Muscle layer of colon (tissue), 2 donors: Measurements from ENCODE around the gene TCF7L2.
A peak's percentile ranks its signal among the peaks of the same experiment; 100 is the strongest.

Experiments
- H3K27ac ChIP-seq: one replicate; pipeline ENCODE4 v1.7.0; 2013; ENCODE audit warnings: low read depth, mild to moderate bottlenecking, low read length, moderate library complexity
- H3K27me3 ChIP-seq, 2 donors: one replicate each; pipeline ENCODE4 v1.7.0; 2013; ENCODE audit warnings: low read length in 2 of 2, mild to moderate bottlenecking in 2 of 2; ENCODE audit not compliant: insufficient read depth in 2 of 2, control insufficient read depth in 1 of 2
- H3K36me3 ChIP-seq: one replicate; pipeline ENCODE4 v1.7.0; 2013; ENCODE audit warnings: mild to moderate bottlenecking, low read length; ENCODE audit not compliant: insufficient read depth
- H3K4me1 ChIP-seq: one replicate; pipeline ENCODE4 v1.7.0; 2013; ENCODE audit warnings: mild to moderate bottlenecking, low read length; ENCODE audit not compliant: insufficient read depth
- H3K4me3 ChIP-seq, 2 donors: one replicate each; pipeline ENCODE4 v1.7.0; 2013; ENCODE audit warnings: low read length in 2 of 2, low read depth in 1 of 2, mild to moderate bottlenecking in 1 of 2, moderate library complexity in 1 of 2
- H3K9ac ChIP-seq: one replicate; pipeline ENCODE4 v1.7.0; 2013; ENCODE audit warnings: low read length
- H3K9me3 ChIP-seq: one replicate; pipeline ENCODE4 v1.7.0; 2013; ENCODE audit warnings: mild to moderate bottlenecking, low read length
- donor health status: abdominal sarcoma.
- donor health status: Adenocarcinoma of cecum.

Gene TCF7L2

GRCh38 chr10:113042868-113043267, 92.8 kb downstream of the TCF7L2 start:
- H3K9me3 ChIP-seq: no peaks in the 10 kb centered on the region
- H3K27ac ChIP-seq: no peak overlapping the region
- H3K36me3 ChIP-seq: peaks cover 7% of the 10 kb centered on the region
- H3K4me3 ChIP-seq: no peak overlapping the region
- no peak overlapping the region for H3K9ac ChIP-seq
- no peaks in the 10 kb centered on the region for H3K27me3 ChIP-seq
- peaks cover 50% of the 10 kb centered on the region for H3K4me1 ChIP-seq

- Histone ChIP-seq H3K4me1 (peaks cover 59% of the 10 kb centered on the region), H3K9me3 (no peaks in the 10 kb centered on the region), H3K4me3 (no peak overlapping the region), H3K27ac (no peak overlapping the region), H3K36me3 (peaks cover 7% of the 10 kb centered on the region), H3K27me3 (no peaks in the 10 kb centered on the region), H3K9ac (no peak overlapping the region)
Measured at GRCh38 chr10:113044016-113044755, 94.1 kb downstream of the TCF7L2 start.

- peaks cover 4% of the 10 kb centered on the region for H3K36me3 ChIP-seq
- H3K27ac ChIP-seq: no peak overlapping the region
- H3K27me3 ChIP-seq: no peaks in the 10 kb centered on the region
- H3K9me3 ChIP-seq: no peaks in the 10 kb centered on the region
- peaks cover 59% of the 10 kb centered on the region for H3K4me1 ChIP-seq
- no peak overlapping the region for H3K4me3 ChIP-seq
- no peak overlapping the region for H3K9ac ChIP-seq
Measured at GRCh38 chr10:113045147-113046055, 95.4 kb downstream of the TCF7L2 start.

- Histone ChIP-seq H3K4me1 (peaks cover 60% of the 10 kb centered on the region), H3K9me3 (no peaks in the 10 kb centered on the region), H3K4me3 (no peak overlapping the region), H3K9ac (no peak overlapping the region), H3K36me3 (no peaks in the 10 kb centered on the region), H3K27ac (no peak overlapping the region), H3K27me3 (no peaks in the 10 kb centered on the region)
Measured at GRCh38 chr10:113047151-113047550, 97.1 kb downstream of the TCF7L2 start.

GRCh38 chr10:113047605-113047962, 97.5 kb downstream of the TCF7L2 start:
- Histone ChIP-seq H3K36me3 (no peaks in the 10 kb centered on the region), H3K27me3 (no peaks in the 10 kb centered on the region), H3K27ac (peak overlapping the region; percentile 37), H3K9ac (no peak overlapping the region), H3K4me1 (peaks cover 60% of the 10 kb centered on the region), H3K4me3 (no peak overlapping the region), H3K9me3 (no peaks in the 10 kb centered on the region)

GRCh38 chr10:113047963-113048781, 98.1 kb downstream of the TCF7L2 start:
- Histone ChIP-seq H3K4me1 (peaks cover 60% of the 10 kb centered on the region), H3K36me3 (no peaks in the 10 kb centered on the region), H3K4me3 (no peak overlapping the region)

GRCh38 chr10:113049881-113050280, 99.8 kb downstream of the TCF7L2 start:
- H3K27me3 ChIP-seq: no peaks in the 10 kb centered on the region
- H3K4me1 ChIP-seq: peaks cover 64% of the 10 kb centered on the region
- H3K4me3 ChIP-seq: no peak overlapping the region
- H3K9ac ChIP-seq: no peak overlapping the region
- no peaks in the 10 kb centered on the region for H3K36me3 ChIP-seq
- H3K9me3 ChIP-seq: no peaks in the 10 kb centered on the region
- no peak overlapping the region for H3K27ac ChIP-seq

More at GRCh38 chr10:113047963-113048781, 98.1 kb downstream of the TCF7L2 start:
- H3K9me3 ChIP-seq: no peaks in the 10 kb centered on the region
- H3K9ac ChIP-seq: no peak overlapping the region
- H3K27ac ChIP-seq: peak overlapping the region; percentile 1
- H3K27me3 ChIP-seq: no peaks in the 10 kb centered on the region

GRCh38 chr10:113052076-113052830, 102.2 kb downstream of the TCF7L2 start:
- no peak overlapping the region for H3K9ac ChIP-seq
- no peak overlapping the region for H3K27ac ChIP-seq
- peaks cover 65% of the 10 kb centered on the region for H3K4me1 ChIP-seq
- H3K36me3 ChIP-seq: no peaks in the 10 kb centered on the region
- H3K27me3 ChIP-seq: no peaks in the 10 kb centered on the region
- no peak overlapping the region for H3K4me3 ChIP-seq
- no peaks in the 10 kb centered on the region for H3K9me3 ChIP-seq

- Histone ChIP-seq H3K36me3 (no peaks in the 10 kb centered on the region), H3K4me3 (no peak overlapping the region), H3K9ac (no peak overlapping the region), H3K27ac (no peak overlapping the region), H3K27me3 (no peaks in the 10 kb centered on the region), H3K4me1 (peaks cover 62% of the 10 kb centered on the region), H3K9me3 (no peaks in the 10 kb centered on the region)
Measured at GRCh38 chr10:113053091-113053490, 103.0 kb downstream of the TCF7L2 start.

- H3K9me3 ChIP-seq: no peaks in the 10 kb centered on the region
- no peaks in the 10 kb centered on the region for H3K27me3 ChIP-seq
- no peak overlapping the region for H3K9ac ChIP-seq
- H3K4me3 ChIP-seq: no peak overlapping the region
- peaks cover 62% of the 10 kb centered on the region for H3K4me1 ChIP-seq
- H3K36me3 ChIP-seq: no peaks in the 10 kb centered on the region
- no peak overlapping the region for H3K27ac ChIP-seq
Measured at GRCh38 chr10:113053881-113054280, 103.8 kb downstream of the TCF7L2 start.
